SU-DHL-6 (cell line): Measurements from ENCODE around the gene DDX41.
A peak's percentile ranks its signal among the peaks of the same experiment; 100 is the strongest.

Experiments
- H2AFZ ChIP-seq: fragments of 200-600 bp; sonication (generic); 2 replicates; pipeline ENCODE4 v1.6.1; 2014; ENCODE audit warnings: low read depth, mild to moderate bottlenecking, moderate library complexity, mixed read lengths, antibody characterized with exemption, low read length; ENCODE audit not compliant: severe bottlenecking
- H3F3A ChIP-seq: fragments of 200-600 bp; shearing (Covaris generic); 2 replicates; pipeline ENCODE4 v1.6.0; 2016; ENCODE audit warnings: antibody characterized with exemption, mild to moderate bottlenecking; ENCODE audit not compliant: insufficient read depth
- H3K27ac ChIP-seq: fragments of 200-600 bp; sonication (generic); 2 replicates; pipeline ENCODE4 v1.5.1; 2016; ENCODE audit warnings: low read depth, mild to moderate bottlenecking, low read length, moderate library complexity, mixed read lengths
- H3K27me3 ChIP-seq: fragments of 200-600 bp; sonication (generic), shearing (Covaris generic); 2 replicates; pipeline ENCODE4 v1.6.0; 2014; ENCODE audit warnings: mild to moderate bottlenecking, low read length
- H3K36me3 ChIP-seq: fragments of 200-600 bp; sonication (generic); 2 replicates; pipeline ENCODE4 v1.6.1; 2014; ENCODE audit warnings: mild to moderate bottlenecking, low read length, mixed read lengths
- H3K4me2 ChIP-seq: fragments of 300-600, 200-600 bp; shearing (Covaris generic), sonication (generic); 2 replicates; pipeline ENCODE4 v1.6.0; 2014; ENCODE audit warnings: low read length, low read depth, mild to moderate bottlenecking; ENCODE audit not compliant: poor library complexity, severe bottlenecking
- H3K4me3 ChIP-seq: fragments of 200-600 bp; sonication (generic); 2 replicates; pipeline ENCODE4 v1.5.1; 2014; ENCODE audit warnings: antibody characterized with exemption, low read length, mild to moderate bottlenecking, mixed read lengths; ENCODE audit not compliant: insufficient read depth, poor library complexity, severe bottlenecking
- H3K79me2 ChIP-seq: fragments of 200-600 bp; sonication (generic); 2 replicates; pipeline ENCODE4 v1.6.1; 2014; ENCODE audit warnings: mild to moderate bottlenecking, low read length, moderate library complexity; ENCODE audit not compliant: insufficient read depth
- H3K9ac ChIP-seq: fragments of 200-600 bp; sonication (generic); 2 replicates; pipeline ENCODE4 v1.7.0; 2014; ENCODE audit warnings: mild to moderate bottlenecking, low read length
- H3K9me2 ChIP-seq: fragments of 200-600 bp; sonication (generic); replicated peaks from 2 replicates; pipeline ENCODE4 v1.6.1; 2014; ENCODE audit warnings: low read length; ENCODE audit not compliant: insufficient read depth
- H3K9me3 ChIP-seq: fragments of 200-600 bp; sonication (generic); 2 replicates; pipeline ENCODE4 v1.6.1; 2014; ENCODE audit warnings: low read length, mixed read lengths; ENCODE audit not compliant: insufficient read depth
- H4K20me1 ChIP-seq: fragments of 200-600 bp; sonication (generic); 2 replicates; pipeline ENCODE4 v1.6.1; 2014; ENCODE audit warnings: low read depth, mild to moderate bottlenecking, antibody characterized with exemption, low read length, moderate library complexity, mixed read lengths
- CTCF ChIP-seq: fragments of 200-600 bp; sonication (generic); IDR thresholded peaks from one replicate; pipeline ENCODE4 v1.5.1; 2017; ENCODE audit warnings: antibody characterized with exemption, mild to moderate bottlenecking, low read length, moderate library complexity; ENCODE audit not compliant: insufficient read depth, poor library complexity, severe bottlenecking
- EZH2phosphoT487 ChIP-seq: fragments of 200-600 bp; sonication (generic), shearing (Covaris generic); conservative IDR thresholded peaks from 2 replicates; pipeline ENCODE4 v1.6.1; 2018; ENCODE audit warnings: mild to moderate bottlenecking, antibody characterized with exemption, low read length, moderate library complexity, mixed read lengths

The DDX41 gene

DNA sequence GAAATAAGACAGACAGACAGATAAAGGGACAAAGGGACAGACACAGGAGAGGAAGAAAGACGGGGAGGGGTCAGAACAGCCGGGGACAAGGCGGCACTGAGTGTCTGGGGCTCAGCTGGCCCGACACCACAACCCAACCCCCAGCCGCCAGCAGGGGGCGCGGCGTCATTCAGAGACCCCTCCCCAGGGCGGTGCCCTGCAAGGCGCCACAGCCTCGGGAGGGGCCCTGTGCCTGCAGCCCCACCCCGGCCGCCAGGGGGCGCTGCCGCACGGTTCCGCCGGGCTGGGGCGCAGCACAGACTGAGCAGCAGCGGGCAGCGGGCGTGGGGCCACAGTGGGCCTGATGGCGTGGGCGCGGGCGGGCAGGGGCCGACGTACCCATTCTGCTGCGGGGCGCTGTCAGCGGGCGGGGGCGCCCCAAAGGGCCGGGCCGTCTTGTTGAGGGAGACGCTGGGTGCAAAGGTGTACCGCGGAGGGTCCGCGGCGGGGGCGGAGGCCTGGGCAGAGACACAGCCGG is 25.3 kb downstream of the DDX41 start:
- no peaks in the 10 kb centered on the region for H3K9me3 ChIP-seq
- H3F3A ChIP-seq: peaks cover 5% of the 10 kb centered on the region; the same call in 1 of the 2 replicates
- TF ChIP-seq EZH2phosphoT487 (no peak), CTCF (peak; percentile 93)
- no peak overlapping the region for H3K27ac ChIP-seq
- H3K4me2 ChIP-seq: no peak overlapping the region
- no peaks in the 10 kb centered on the region for H3K9me2 ChIP-seq
- no peaks in the 10 kb centered on the region for H4K20me1 ChIP-seq
- H3K36me3 ChIP-seq: no peaks in the 10 kb centered on the region
- no peaks in the 10 kb centered on the region for H3K79me2 ChIP-seq
- no peak overlapping the region for H3K9ac ChIP-seq
- H3K27me3 ChIP-seq: no peaks in the 10 kb centered on the region
- no peak overlapping the region for H3K4me3 ChIP-seq
- H2AFZ ChIP-seq: no peak overlapping the region

DNA sequence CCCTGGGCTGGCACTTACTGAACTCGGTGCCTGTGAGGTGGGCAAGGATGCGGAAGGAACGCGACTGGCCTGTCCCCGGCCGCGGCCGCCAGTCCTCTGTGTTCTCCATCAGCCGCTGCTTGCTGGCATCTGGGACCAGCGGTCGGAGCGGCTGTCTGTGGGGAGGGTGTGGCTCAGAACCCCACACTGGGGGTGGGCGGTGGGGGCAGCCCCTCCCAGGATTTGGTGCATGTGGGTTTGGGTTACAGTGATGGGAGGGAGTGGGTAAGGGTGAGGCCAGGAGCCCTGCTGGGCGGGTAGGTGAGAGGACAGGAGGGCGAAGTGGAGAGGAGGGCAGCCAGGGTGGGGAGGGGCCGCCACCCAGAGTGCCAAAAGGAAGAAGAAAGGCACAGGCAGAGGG is 25.8 kb downstream of the DDX41 start:
- Histone ChIP-seq H3F3A (peaks cover 5% of the 10 kb centered on the region; the same call in 1 of the 2 replicates), H2AFZ (no peak overlapping the region), H3K4me2 (no peak overlapping the region), H3K9ac (no peak overlapping the region), H3K4me3 (no peak overlapping the region), H3K27ac (no peak overlapping the region), H3K9me3 (no peaks in the 10 kb centered on the region), H3K9me2 (no peaks in the 10 kb centered on the region), H3K27me3 (no peaks in the 10 kb centered on the region), H3K36me3 (no peaks in the 10 kb centered on the region), H3K79me2 (no peaks in the 10 kb centered on the region), H4K20me1 (no peaks in the 10 kb centered on the region)
- no peak for TF ChIP-seq EZH2phosphoT487

- Histone ChIP-seq H3F3A (peaks cover 5% of the 10 kb centered on the region; the same call in 1 of the 2 replicates), H4K20me1 (no peaks in the 10 kb centered on the region), H3K27ac (peak overlapping the region; percentile 14; the same call in 1 of the 2 replicates), H2AFZ (no peak overlapping the region), H3K4me2 (no peak overlapping the region), H3K9me3 (no peaks in the 10 kb centered on the region), H3K4me3 (no peak overlapping the region), H3K9ac (peak overlapping the region; percentile 12; the same call in 1 of the 2 replicates), H3K36me3 (no peaks in the 10 kb centered on the region), H3K27me3 (no peaks in the 10 kb centered on the region), H3K9me2 (no peaks in the 10 kb centered on the region), H3K79me2 (no peaks in the 10 kb centered on the region)
- no peak for TF ChIP-seq EZH2phosphoT487
- no peak for TF ChIP-seq CTCF
Measured at GRCh38 chr5:177490311-177490991, 26.3 kb downstream of the DDX41 start.

DNA sequence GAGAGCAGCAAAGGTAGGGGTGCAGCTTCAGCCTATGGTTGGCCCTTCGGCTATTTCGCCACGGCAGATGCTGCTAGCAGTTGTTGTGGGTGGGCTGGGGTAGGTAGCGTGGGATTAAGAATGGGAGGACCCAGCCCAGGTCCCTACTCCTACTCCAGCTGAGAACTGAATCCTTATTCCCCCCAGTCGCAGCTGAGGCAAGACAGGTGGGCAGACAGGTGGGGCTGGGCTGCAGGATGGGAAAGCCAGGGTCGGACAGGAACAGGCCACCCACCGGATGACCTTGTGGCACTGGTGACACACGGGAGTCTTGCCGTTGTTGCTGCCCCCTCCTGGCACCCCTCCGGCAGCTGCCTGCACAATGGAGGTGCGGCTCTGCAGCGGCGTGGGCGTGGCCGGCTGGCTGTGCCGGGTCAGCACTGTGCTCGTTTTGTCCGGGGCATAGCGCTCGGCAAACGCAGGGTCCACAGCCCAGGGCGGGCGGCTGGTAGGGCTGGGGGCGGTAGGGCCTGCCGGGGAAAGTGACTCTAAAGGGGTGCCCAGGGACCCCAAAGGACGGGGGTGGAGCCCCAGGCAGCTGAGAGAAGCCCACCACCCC is 27.5 kb downstream of the DDX41 start:
- Histone ChIP-seq H3K9me3 (no peaks in the 10 kb centered on the region), H3F3A (peaks cover 5% of the 10 kb centered on the region; the same call in 1 of the 2 replicates), H3K4me3 (no peak overlapping the region), H3K36me3 (no peaks in the 10 kb centered on the region), H3K9me2 (no peaks in the 10 kb centered on the region), H3K9ac (peak overlapping the region; percentile 12; the same call in 1 of the 2 replicates), H3K79me2 (no peaks in the 10 kb centered on the region), H4K20me1 (no peaks in the 10 kb centered on the region), H3K27me3 (no peaks in the 10 kb centered on the region), H3K27ac (0 out of 2 replicates have a peak overlapping the region, but pooled peaks have one; percentile 14), H3K4me2 (peak overlapping the region; percentile 5), H2AFZ (no peak overlapping the region)
- no peak for TF ChIP-seq EZH2phosphoT487
- peak; percentile 40 for TF ChIP-seq CTCF
